ENCODE data around the gene FIBCD1. TPM values are rescaled to one million over a fixed set of nuclear protein-coding genes. Genes with fewer than 3 reads are reported as not detected.

FIBCD1 gene
- total RNA-seq, 4 donors from 2014 or later = 1.4 to 1.7 TPM; not detected in 2

DNA sequence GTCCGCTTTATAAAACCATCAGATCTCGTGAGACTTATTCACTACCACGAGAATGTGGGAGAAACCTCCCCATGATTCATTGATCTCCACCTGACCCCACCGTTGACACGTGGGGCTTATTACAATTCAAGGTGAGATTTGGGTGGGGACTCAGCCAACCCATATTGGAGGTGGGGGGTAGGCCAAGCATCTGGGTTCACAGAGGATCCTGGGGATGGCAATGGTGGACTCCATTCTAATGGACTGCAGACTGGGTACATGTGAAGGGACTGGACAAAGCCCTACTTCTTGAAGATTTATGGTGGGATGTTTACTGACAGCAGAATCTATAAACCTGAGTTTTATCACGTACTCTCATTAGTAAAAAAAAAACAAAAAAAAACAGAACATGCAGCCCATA, 57.5 kb downstream of the FIBCD1 start:
- no peak for ATAC-seq
- TF ChIP-seq CTCF (IDR thresholded peaks at IDR 0.05) = no peak
- no peak for TF ChIP-seq POLR2AphosphoS5 (IDR thresholded peaks at IDR 0.05)
- TF ChIP-seq POLR2A (IDR thresholded peaks at IDR 0.05) = no peak
- no peak for TF ChIP-seq EP300 (IDR thresholded peaks at IDR 0.05)
- Histone ChIP-seq H3K9me3 (no peaks in the 10 kb centered on the region), H3K4me3 (no peak overlapping the region), H3K27ac (no peak overlapping the region), H3K27me3 (no peaks in the 10 kb centered on the region), H3K4me1 (peaks cover 0 to 23% (median 0%) of the 10 kb centered on the region in 3 donors), H3K36me3 (peaks cover 0 to 99% of the 10 kb centered on the region in 2 donors)
- 75 to 80% methylated on average over 1 to 5 of the region's 6 CpGs for WGBS, 2 donors (ENCODE audit: low coverage in 1 of 2)

- no peaks in the 10 kb centered on the region for H3K9me3 ChIP-seq
- no peak overlapping the region for H3K27ac ChIP-seq
- TF ChIP-seq EP300 (IDR thresholded peaks at IDR 0.05) = no peak
- no peak for TF ChIP-seq CTCF (IDR thresholded peaks at IDR 0.05)
- no peak for TF ChIP-seq POLR2A (IDR thresholded peaks at IDR 0.05)
- no peak for TF ChIP-seq POLR2AphosphoS5 (IDR thresholded peaks at IDR 0.05)
- H3K36me3 ChIP-seq = peaks cover 0 to 99% of the 10 kb centered on the region in 2 donors
- no peak for ATAC-seq
- H3K4me1 ChIP-seq = peaks cover 0 to 17% (median 0%) of the 10 kb centered on the region in 3 donors
- no peaks in the 10 kb centered on the region for H3K27me3 ChIP-seq
- no peak overlapping the region for H3K4me3 ChIP-seq
- 87 to 93% methylated on average over 3 to 6 of the region's 16 CpGs for WGBS, 2 donors (ENCODE audit: low coverage in 1 of 2)
Measured at GRCh38 chr9:130880599-130881220, 58.3 kb downstream of the FIBCD1 start.

DNA sequence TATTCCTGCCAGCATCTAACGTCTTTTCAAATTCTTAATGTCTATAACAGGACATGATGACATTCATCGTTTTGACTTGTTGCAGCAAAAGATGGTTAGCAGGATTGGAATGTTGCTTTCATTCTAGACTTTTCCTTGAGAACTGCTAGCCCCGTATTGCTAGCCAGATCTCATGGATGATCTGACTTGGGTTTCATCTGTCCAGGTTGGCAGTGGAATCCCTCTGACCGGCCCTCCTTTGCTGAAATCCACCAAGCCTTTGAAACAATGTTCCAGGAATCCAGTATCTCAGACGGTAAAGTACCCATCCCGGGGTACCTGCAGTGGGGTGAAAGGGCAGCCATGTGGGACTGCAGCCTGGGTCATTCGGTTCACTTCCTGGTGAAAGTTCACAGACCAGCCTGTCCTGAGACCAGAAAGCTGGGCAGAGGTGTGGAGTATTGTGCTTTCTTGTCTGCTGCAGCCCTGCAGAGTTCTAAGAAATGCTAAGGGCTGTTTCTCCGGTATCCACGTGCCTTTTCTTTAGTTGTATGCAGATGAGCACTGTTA, 59.1 kb downstream of the FIBCD1 start:
- TF ChIP-seq POLR2A (IDR thresholded peaks at IDR 0.05) (no peak), CTCF (IDR thresholded peaks at IDR 0.05) (no peak), POLR2AphosphoS5 (IDR thresholded peaks at IDR 0.05) (no peak), EP300 (IDR thresholded peaks at IDR 0.05) (no peak)
- Histone ChIP-seq H3K4me1 (peaks cover 0 to 17% (median 0%) of the 10 kb centered on the region in 3 donors), H3K9me3 (no peaks in the 10 kb centered on the region), H3K36me3 (peaks cover 0 to 99% of the 10 kb centered on the region in 2 donors), H3K27ac (no peak overlapping the region), H3K27me3 (no peaks in the 10 kb centered on the region), H3K4me3 (no peak overlapping the region)
- WGBS, 2 donors (ENCODE audit: low coverage in 1 of 2) = 75 to 78% methylated on average over 7 to 9 of the region's 9 CpGs
- no peak for ATAC-seq

- no peak for ATAC-seq
- TF ChIP-seq CTCF (IDR thresholded peaks at IDR 0.05) (no peak), POLR2A (IDR thresholded peaks at IDR 0.05) (no peak), EP300 (IDR thresholded peaks at IDR 0.05) (no peak), POLR2AphosphoS5 (IDR thresholded peaks at IDR 0.05) (no peak)
- no peaks in the 10 kb centered on the region for H3K9me3 ChIP-seq
- H3K27me3 ChIP-seq = no peaks in the 10 kb centered on the region
- no peak overlapping the region for H3K27ac ChIP-seq
- no peak overlapping the region for H3K4me3 ChIP-seq
- 76 to 89% methylated on average over 5 of the region's 6 CpGs for WGBS, 2 donors (ENCODE audit: low coverage in 1 of 2)
- peaks cover 0 to 99% of the 10 kb centered on the region in 2 donors for H3K36me3 ChIP-seq
- peaks cover 3 to 26% (median 8%) of the 10 kb centered on the region in 3 donors for H3K4me1 ChIP-seq
Measured at GRCh38 chr9:130878295-130878694, 60.8 kb downstream of the FIBCD1 start.

- ATAC-seq = no peak
- peak overlapping the region in 1 of 4 donors; percentile 80 for H3K27ac ChIP-seq
- WGBS, 2 donors (ENCODE audit: low coverage in 1 of 2) = 97% methylated on average over 6 of the region's 6 CpGs; no CpG with 5 or more reads in 1 of the 2 donors
- no peak for TF ChIP-seq POLR2AphosphoS5 (IDR thresholded peaks at IDR 0.05)
- TF ChIP-seq EP300 (IDR thresholded peaks at IDR 0.05) = no peak
- TF ChIP-seq CTCF (IDR thresholded peaks at IDR 0.05) = no peak
- H3K27me3 ChIP-seq = no peaks in the 10 kb centered on the region
- peaks cover 5 to 36% (median 8%) of the 10 kb centered on the region in 3 donors for H3K4me1 ChIP-seq
- peaks cover 0 to 99% of the 10 kb centered on the region in 2 donors for H3K36me3 ChIP-seq
- no peaks in the 10 kb centered on the region for H3K9me3 ChIP-seq
- no peak overlapping the region for H3K4me3 ChIP-seq
Measured at GRCh38 chr9:130877300-130877699, 61.7 kb downstream of the FIBCD1 start.
